HCT116 (cell line): ENCODE measurements around the gene CERT1. TPM values are rescaled to one million over a fixed set of nuclear protein-coding genes. Genes with fewer than 3 reads are reported as not detected.
A peak's percentile ranks its signal among the peaks of the same experiment; 100 is the strongest.

ENCODE experiments used
- ATAC-seq: fragments of 200-7000 bp; cut with Tn5 transposase; 2 replicates; pipeline ENCODE4 v1.9.1; 2020; ENCODE audit warnings: mild to moderate bottlenecking, moderate library complexity
- BruUV-seq: library from RNA; stranded (reverse); fragments of 400-500 nt; replicated peaks from 2 replicates; lab custom pipeline; 2021; lab: Mats Ljungman, UMichigan
- CTCF ChIA-PET: fragments of 300-600 bp; sonication (Branson Sonifier 250); formaldehyde crosslinking; loops from one replicate; lab custom pipeline; 2021; ENCODE audit warnings: antibody characterized with exemption; lab: Charles Lee
- POLR2A ChIA-PET: fragments of 300-600, 350-600 bp; sonication (Branson Sonifier 250); formaldehyde crosslinking; loops from one replicate; lab custom pipeline; 2021; ENCODE audit warnings: antibody characterized with exemption; lab: Charles Lee
- RAD21 ChIA-PET, 2 experiments: fragments of 300-600 bp; sonication (Branson Sonifier 250); formaldehyde crosslinking; loops; one replicate each; lab custom pipeline; 2023; ENCODE audit warnings: low total read pairs in 2 of 2; ENCODE audit not compliant: uncharacterized antibody in 2 of 2, unreplicated experiment in 2 of 2, low non-redundant PET in 1 of 2; lab: Charles Lee
- DNase-seq: peaks from one replicate; pipeline ENCODE4 v3.0.0-alpha.2; 2010; ENCODE audit warnings: low read depth, low spot score
- H2AFZ ChIP-seq: fragments of 200-600 bp; shearing (Covaris generic), sonication (generic); 2 replicates; pipeline ENCODE4 v1.6.1; 2017; ENCODE audit warnings: low read depth, mixed run types, mixed read lengths, antibody characterized with exemption, low read length; ENCODE audit not compliant: poor library complexity, severe bottlenecking
- H3K27ac ChIP-seq: 2 replicates; pipeline ENCODE4 v1.5.1; 2012; ENCODE audit warnings: low read depth, low read length
- H3K27me3 ChIP-seq: fragments of 200-600 bp; sonication (generic); 2 replicates; pipeline ENCODE4 v1.6.1; 2016; ENCODE audit warnings: mixed run types, low read length, mixed read lengths; ENCODE audit not compliant: insufficient read depth
- H3K36me3 ChIP-seq, 2 experiments: fragments of 200-500 bp in 1 of 2; fragments of 200-600 bp in 1 of 2; sonication (Bioruptor generic) in 1 of 2; sonication (generic) in 1 of 2; 2 replicates each; pipeline versions ENCODE4 v1.5.1 to v1.6.1; 2014 to 2016; ENCODE audit warnings: low read length in 2 of 2, inconsistent platforms in 1 of 2, mixed read lengths in 1 of 2, mixed run types in 1 of 2; ENCODE audit not compliant: insufficient read depth in 2 of 2, control insufficient read depth in 1 of 2
- H3K4me1 ChIP-seq, 2 experiments: fragments of 200-600 bp in 1 of 2; sonication (generic) in 1 of 2; 2 replicates each; pipeline versions ENCODE4 v1.5.1 to v1.6.1; 2012 to 2017; ENCODE audit warnings: low read length in 2 of 2, inconsistent platforms in 1 of 2, mild to moderate bottlenecking in 1 of 2, mixed read lengths in 1 of 2, mixed run types in 1 of 2, moderate library complexity in 1 of 2; ENCODE audit not compliant: insufficient read depth in 2 of 2, control insufficient read depth in 1 of 2
- H3K4me2 ChIP-seq: fragments of 200-600 bp; sonication (generic); 2 replicates; pipeline ENCODE4 v1.6.1; 2017; ENCODE audit warnings: mixed run types, low read length, mixed read lengths
- H3K4me3 ChIP-seq, 2 experiments: fragments of 200-600 bp in 1 of 2; sonication (generic) in 1 of 2; replicated peaks in 1 of 2; 2 replicates each; pipeline ENCODE4 v1.5.1; 2011 to 2016; ENCODE audit warnings: low read length in 2 of 2, control low read depth in 1 of 2, low read depth in 1 of 2, mild to moderate bottlenecking in 1 of 2, mixed read lengths in 1 of 2, mixed run types in 1 of 2
- H3K79me2 ChIP-seq: fragments of 200-600 bp; sonication (generic); 2 replicates; pipeline ENCODE4 v1.6.1; 2017; ENCODE audit warnings: mild to moderate bottlenecking, mixed run types, low read length, moderate library complexity, mixed read lengths; ENCODE audit not compliant: insufficient read depth
- H3K9ac ChIP-seq: fragments of 200-600 bp; sonication (generic); 2 replicates; pipeline ENCODE4 v1.6.1; 2016; ENCODE audit warnings: low read length, mixed read lengths
- H3K9me2 ChIP-seq: fragments of 200-600 bp; sonication (generic), shearing (Covaris generic); 2 replicates; pipeline ENCODE4 v1.6.1; 2017; ENCODE audit warnings: mixed run types, mild to moderate bottlenecking, moderate library complexity; ENCODE audit not compliant: insufficient read depth
- H3K9me3 ChIP-seq, 2 experiments: fragments of 200-500 bp in 1 of 2; fragments of 200-600 bp in 1 of 2; sonication (Bioruptor generic) in 1 of 2; sonication (generic) in 1 of 2; 2 replicates each; pipeline ENCODE4 v1.6.1; 2014 to 2017; ENCODE audit warnings: low read length in 2 of 2, mixed read lengths in 2 of 2, inconsistent platforms in 1 of 2, low read depth in 1 of 2, mild to moderate bottlenecking in 1 of 2, mixed run types in 1 of 2, moderate library complexity in 1 of 2; ENCODE audit not compliant: control insufficient read depth in 1 of 2, insufficient read depth in 1 of 2
- H4K20me1 ChIP-seq: fragments of 200-600 bp; sonication (generic), shearing (Covaris generic); 2 replicates; pipeline ENCODE4 v1.6.1; 2017; ENCODE audit warnings: mixed run types, mild to moderate bottlenecking, moderate library complexity; ENCODE audit not compliant: insufficient read depth
- EGR1 ChIP-seq: IDR thresholded peaks from 2 replicates; pipeline ENCODE4 v1.6.1; 2012; ENCODE audit warnings: low read depth
- EZH2phosphoT487 ChIP-seq: fragments of 200-600 bp; IDR thresholded peaks from 2 replicates; pipeline ENCODE4 v1.6.1; 2018; ENCODE audit warnings: antibody characterized with exemption, borderline replicate concordance
- JUND ChIP-seq: IDR thresholded peaks from 2 replicates; pipeline ENCODE4 v1.6.1; 2012
- RAD21 ChIP-seq: IDR thresholded peaks from 2 replicates; pipeline ENCODE4 v1.6.1; 2012; ENCODE audit warnings: low read depth, mild to moderate bottlenecking
- SIN3A ChIP-seq: IDR thresholded peaks from 2 replicates; pipeline ENCODE4 v1.6.1; 2012; ENCODE audit warnings: low read depth
- SP1 ChIP-seq: IDR thresholded peaks from 2 replicates; pipeline ENCODE4 v1.6.1; 2012; ENCODE audit warnings: low read depth
- ZNF274 ChIP-seq: fragments of 200-500 bp; sonication (Bioruptor generic); IDR thresholded peaks from 2 replicates; pipeline ENCODE4 v1.6.1; 2014; ENCODE audit warnings: mild to moderate bottlenecking, low read depth, low read length, inconsistent platforms
- intact Hi-C: fragments of 100-400 bp; cut with micrococcal nuclease; formaldehyde crosslinking; loops from 2 replicates; pipeline ENCODE4 v1.10.0; 2022
- total RNA-seq: library from RNA; stranded (reverse); gene quantifications from one replicate; pipeline ENCODE4 v1.2.1, GENCODE V29; 2021; ENCODE audit not compliant: unreplicated experiment
- TF ChIP-seq, protein P1 (sequence below): IDR thresholded peaks from 2 replicates; pipeline ENCODE4 v1.6.1; 2011; ENCODE audit warnings: mild to moderate bottlenecking, low read length, moderate library complexity; ENCODE audit not compliant: insufficient replicate concordance; ENCODE audit errors: extremely low read depth
- TF ChIP-seq, protein P2 (sequence below): IDR thresholded peaks from 2 replicates; pipeline ENCODE4 v1.6.1; 2012
- TF ChIP-seq, protein P3 (sequence below): IDR thresholded peaks from 2 replicates; pipeline ENCODE4 v1.6.1; 2012; ENCODE audit warnings: low read depth

Gene CERT1
- total RNA-seq, 1 experiment from 2014 or later = 22.8 TPM

DNA sequence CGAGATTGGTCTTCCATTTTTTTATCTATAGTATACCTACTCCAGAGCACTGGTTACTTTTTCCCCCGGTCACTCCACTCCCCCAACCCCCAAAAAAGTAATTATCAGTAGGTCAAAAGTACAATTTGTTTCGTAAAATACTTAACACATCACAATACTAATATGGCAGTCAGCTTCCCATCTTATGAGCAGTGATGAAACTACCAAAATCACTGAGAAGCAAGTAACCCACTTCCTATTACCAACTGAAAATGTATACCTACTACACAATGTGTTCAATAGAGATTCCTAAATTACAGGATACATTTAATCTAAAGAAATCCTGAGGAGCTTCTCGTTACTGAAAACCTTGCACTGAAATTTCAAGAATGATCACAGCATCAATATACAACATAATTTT, 1.9 kb downstream of the CERT1 start:
- Histone ChIP-seq H3K9ac (no peak overlapping the region), H3K79me2 (peaks cover 64% of the 10 kb centered on the region), H3K4me3 (peak overlapping the region; percentile 83 to 90; a peak in 2 of 4 replicates), H3K27ac (no peak overlapping the region), H3K9me3 (no peaks in the 10 kb centered on the region), H4K20me1 (peaks cover 3% of the 10 kb centered on the region; the same call in 1 of the 2 replicates), H3K4me2 (peak overlapping the region; percentile 93), H2AFZ (no peak overlapping the region), H3K4me1 (peaks cover 7 to 18% of the 10 kb centered on the region in 2 experiments; a peak in 3 of 4 replicates), H3K9me2 (no peaks in the 10 kb centered on the region), H3K27me3 (no peaks in the 10 kb centered on the region), H3K36me3 (no peaks in the 10 kb centered on the region)
- intact Hi-C loops = no loop called here
- TF ChIP-seq SIN3A = no peak
- no peak for TF ChIP-seq EZH2phosphoT487
- ATAC-seq (no peak), DNase-seq (no peak)
- BruUV-seq = no TSS peak
- ChIA-PET RAD21 (interaction anchor here in 1 of 2 experiments (1.0 kb wide), 1 partner anchor 36 kb away, joined by 3 read pairs; no protein-coding TSS in a partner anchor), CTCF (no interaction called here), POLR2A (no interaction called here)

DNA sequence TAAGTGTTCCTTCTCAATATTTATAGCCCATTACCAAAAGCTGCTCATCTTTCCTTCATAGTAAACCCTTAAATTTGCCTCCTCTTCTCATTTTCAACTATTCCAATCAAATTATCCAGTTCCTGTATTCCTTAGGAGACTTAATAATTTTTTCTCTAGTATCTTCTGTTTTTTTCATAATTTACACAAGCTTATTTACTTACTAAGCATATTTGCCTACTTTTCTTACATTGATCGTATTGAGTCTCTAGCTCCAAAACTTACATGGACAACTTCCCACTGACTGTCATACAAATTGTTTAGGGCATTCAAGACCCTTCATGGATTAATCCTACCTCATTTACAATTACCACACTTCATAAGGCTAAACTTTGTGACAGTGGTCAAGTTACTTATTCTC, 3.6 kb downstream of the CERT1 start:
- peaks cover 6 to 16% of the 10 kb centered on the region in 2 experiments; a peak in 3 of 4 replicates for H3K4me1 ChIP-seq
- no peaks in the 10 kb centered on the region for H3K9me3 ChIP-seq
- intact Hi-C loops = no loop called here
- H3K9me2 ChIP-seq = no peaks in the 10 kb centered on the region
- POLR2A ChIA-PET = no interaction called here
- H3K9ac ChIP-seq = no peak overlapping the region
- BruUV-seq = no TSS peak
- no peak overlapping the region for H2AFZ ChIP-seq
- no peak for ATAC-seq
- H3K27me3 ChIP-seq = no peaks in the 10 kb centered on the region
- H4K20me1 ChIP-seq = peaks cover 3% of the 10 kb centered on the region; the same call in 1 of the 2 replicates
- no peak for DNase-seq
- H3K4me3 ChIP-seq = no peak overlapping the region
- RAD21 ChIA-PET = no interaction called here
- H3K4me2 ChIP-seq = no peak overlapping the region
- no peak for TF ChIP-seq ZNF274
- TF ChIP-seq, protein P1, sequence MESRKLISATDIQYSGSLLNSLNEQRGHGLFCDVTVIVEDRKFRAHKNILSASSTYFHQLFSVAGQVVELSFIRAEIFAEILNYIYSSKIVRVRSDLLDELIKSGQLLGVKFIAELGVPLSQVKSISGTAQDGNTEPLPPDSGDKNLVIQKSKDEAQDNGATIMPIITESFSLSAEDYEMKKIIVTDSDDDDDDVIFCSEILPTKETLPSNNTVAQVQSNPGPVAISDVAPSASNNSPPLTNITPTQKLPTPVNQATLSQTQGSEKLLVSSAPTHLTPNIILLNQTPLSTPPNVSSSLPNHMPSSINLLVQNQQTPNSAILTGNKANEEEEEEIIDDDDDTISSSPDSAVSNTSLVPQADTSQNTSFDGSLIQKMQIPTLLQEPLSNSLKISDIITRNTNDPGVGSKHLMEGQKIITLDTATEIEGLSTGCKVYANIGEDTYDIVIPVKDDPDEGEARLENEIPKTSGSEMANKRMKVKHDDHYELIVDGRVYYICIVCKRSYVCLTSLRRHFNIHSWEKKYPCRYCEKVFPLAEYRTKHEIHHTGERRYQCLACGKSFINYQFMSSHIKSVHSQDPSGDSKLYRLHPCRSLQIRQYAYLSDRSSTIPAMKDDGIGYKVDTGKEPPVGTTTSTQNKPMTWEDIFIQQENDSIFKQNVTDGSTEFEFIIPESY = no peak
- TF ChIP-seq, protein P2, sequence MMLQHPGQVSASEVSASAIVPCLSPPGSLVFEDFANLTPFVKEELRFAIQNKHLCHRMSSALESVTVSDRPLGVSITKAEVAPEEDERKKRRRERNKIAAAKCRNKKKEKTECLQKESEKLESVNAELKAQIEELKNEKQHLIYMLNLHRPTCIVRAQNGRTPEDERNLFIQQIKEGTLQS = no peak
- no peak for TF ChIP-seq EGR1
- no peak for TF ChIP-seq SIN3A
- no peak for TF ChIP-seq JUND
- no peak for TF ChIP-seq SP1
- TF ChIP-seq, protein P3, sequence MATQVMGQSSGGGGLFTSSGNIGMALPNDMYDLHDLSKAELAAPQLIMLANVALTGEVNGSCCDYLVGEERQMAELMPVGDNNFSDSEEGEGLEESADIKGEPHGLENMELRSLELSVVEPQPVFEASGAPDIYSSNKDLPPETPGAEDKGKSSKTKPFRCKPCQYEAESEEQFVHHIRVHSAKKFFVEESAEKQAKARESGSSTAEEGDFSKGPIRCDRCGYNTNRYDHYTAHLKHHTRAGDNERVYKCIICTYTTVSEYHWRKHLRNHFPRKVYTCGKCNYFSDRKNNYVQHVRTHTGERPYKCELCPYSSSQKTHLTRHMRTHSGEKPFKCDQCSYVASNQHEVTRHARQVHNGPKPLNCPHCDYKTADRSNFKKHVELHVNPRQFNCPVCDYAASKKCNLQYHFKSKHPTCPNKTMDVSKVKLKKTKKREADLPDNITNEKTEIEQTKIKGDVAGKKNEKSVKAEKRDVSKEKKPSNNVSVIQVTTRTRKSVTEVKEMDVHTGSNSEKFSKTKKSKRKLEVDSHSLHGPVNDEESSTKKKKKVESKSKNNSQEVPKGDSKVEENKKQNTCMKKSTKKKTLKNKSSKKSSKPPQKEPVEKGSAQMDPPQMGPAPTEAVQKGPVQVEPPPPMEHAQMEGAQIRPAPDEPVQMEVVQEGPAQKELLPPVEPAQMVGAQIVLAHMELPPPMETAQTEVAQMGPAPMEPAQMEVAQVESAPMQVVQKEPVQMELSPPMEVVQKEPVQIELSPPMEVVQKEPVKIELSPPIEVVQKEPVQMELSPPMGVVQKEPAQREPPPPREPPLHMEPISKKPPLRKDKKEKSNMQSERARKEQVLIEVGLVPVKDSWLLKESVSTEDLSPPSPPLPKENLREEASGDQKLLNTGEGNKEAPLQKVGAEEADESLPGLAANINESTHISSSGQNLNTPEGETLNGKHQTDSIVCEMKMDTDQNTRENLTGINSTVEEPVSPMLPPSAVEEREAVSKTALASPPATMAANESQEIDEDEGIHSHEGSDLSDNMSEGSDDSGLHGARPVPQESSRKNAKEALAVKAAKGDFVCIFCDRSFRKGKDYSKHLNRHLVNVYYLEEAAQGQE = no peak
- no peak for TF ChIP-seq RAD21
- CTCF ChIA-PET = no interaction called here
- H3K79me2 ChIP-seq = peaks cover 50% of the 10 kb centered on the region
- H3K36me3 ChIP-seq = no peaks in the 10 kb centered on the region
- H3K27ac ChIP-seq = no peak overlapping the region
